LNCaP clone FGC (cell line): ENCODE measurements around the gene WNT3A.
A peak's percentile ranks its signal among the peaks of the same experiment; 100 is the strongest.
"Not testable (repeated sequence)": the region's sequence is repeated elsewhere in the genome, so short reads cannot be mapped to it uniquely, and the experiment has no call there.

ENCODE experiments used
- DNase-seq: peaks from one replicate; pipeline ENCODE4 v3.0.0-alpha.2; 2011; ENCODE audit warnings: low read depth
- H3K4me3 ChIP-seq: 2 replicates; pipeline ENCODE4 v1.5.1; 2011; ENCODE audit warnings: mild to moderate bottlenecking, low read depth, low read length, control low read depth
- CTCF ChIP-seq: IDR thresholded peaks from 2 replicates; pipeline ENCODE4 v1.5.1; 2012; ENCODE audit warnings: mild to moderate bottlenecking; ENCODE audit not compliant: control insufficient read depth, insufficient read depth; ENCODE audit errors: extremely low read depth

The WNT3A gene

GRCh38 chr1:227973724-227974288 is 33.0 kb upstream of the WNT3A start:
- DNase-seq, H3K4me3 ChIP-seq: not testable (repeated sequence)

DNA sequence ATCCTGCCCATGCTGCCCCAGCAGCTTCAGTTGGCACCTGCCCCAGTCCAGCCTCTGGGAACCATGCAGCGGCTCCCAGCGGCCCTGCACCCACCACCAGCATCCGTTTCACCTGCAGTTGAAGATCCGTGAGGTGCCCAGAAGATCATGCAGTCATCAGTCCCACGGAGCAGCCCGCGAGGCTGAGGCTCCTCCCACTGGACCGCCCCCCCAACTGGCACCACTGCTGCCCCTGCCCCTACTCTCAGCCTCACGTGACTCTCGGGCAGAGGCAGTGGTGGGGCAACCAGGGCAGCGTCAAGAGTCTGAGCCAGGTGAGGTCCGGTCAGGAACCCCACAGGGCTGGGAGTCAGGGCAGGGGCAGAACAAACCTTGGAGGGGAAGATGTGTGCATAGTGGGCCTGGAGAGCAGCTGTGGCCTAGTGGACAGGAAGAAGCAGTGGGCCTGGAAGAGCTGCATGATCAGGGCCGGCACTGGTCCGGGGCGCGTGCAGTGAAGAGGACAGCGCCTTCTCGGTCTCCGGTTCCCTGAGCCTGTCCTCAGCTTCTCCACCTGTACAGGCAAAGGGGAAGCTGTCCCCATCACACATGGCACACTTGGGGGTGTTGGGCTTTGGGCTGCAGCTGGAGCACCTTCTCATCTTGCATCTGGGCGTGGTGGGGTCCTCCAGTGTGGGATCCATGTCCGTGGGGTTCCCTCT is 31.1 kb upstream of the WNT3A start:
- DNase-seq, H3K4me3 ChIP-seq: not testable (repeated sequence)

DNA sequence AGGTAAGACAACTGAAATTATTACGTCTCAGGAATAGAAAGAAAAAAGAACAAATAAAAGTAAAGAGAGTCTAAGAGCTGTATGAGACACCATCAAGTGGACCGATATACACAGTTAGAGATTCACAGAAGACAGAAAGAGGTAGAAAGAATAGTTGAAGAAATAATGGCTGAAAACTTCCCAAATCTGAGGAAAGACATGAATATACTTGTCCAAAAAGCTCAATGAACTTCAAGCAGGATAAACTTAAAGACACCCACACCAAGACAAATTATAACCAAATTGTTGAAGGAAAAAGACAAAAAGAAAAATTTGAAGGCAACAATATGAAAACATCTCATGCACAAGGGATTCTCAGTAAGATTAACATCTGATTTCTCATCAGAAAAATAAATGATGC is 19.6 kb upstream of the WNT3A start:
- no peak overlapping the region for H3K4me3 ChIP-seq
- TF ChIP-seq CTCF, result no peak
- no peak for DNase-seq

DNA sequence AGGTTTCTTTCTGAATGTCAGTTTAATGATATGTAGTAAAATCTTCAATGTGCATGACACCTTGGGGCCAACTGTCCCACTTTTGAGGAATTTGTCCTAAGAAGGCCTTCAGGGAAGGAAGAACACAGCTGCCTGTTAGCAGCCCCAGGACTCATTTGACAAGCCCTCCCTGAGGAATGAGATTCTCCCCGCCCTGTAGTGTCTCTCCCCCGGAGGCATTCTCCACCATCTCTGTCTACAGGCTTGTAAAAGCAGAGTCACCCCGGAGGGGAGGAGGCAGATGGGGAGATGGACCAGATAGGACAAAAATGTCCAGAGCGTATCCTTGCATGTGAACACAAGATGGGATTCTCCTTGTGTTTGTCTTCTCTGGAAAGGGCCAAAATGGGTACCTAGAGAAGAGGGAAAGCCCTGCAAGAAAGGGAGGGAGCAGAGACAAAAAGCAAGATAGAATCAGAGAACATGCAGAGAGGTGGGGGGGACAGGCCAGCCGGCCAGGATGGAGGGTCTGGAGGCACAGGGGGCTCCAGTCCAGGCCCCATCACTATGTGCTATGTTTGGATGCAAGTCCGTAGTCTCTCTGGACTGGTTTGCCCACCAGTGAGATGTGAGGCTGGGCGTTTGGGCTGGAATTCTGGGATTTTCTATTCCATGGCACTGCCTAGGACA is 12.0 kb upstream of the WNT3A start:
- no peak overlapping the region for H3K4me3 ChIP-seq
- DNase-seq, result no peak
- TF ChIP-seq CTCF, result no peak

GRCh38 chr1:227996187-227996950 is 10.4 kb upstream of the WNT3A start:
- TF ChIP-seq CTCF, result no peak
- peak; percentile 68 for DNase-seq
- no peak overlapping the region for H3K4me3 ChIP-seq

- no peak overlapping the region for H3K4me3 ChIP-seq
- no peak for DNase-seq
- TF ChIP-seq CTCF, result no peak
These were observed 8.3 kb upstream of the WNT3A start for GRCh38 chr1:227998374-227999055.

GRCh38 chr1:227999056-227999930 is 7.5 kb upstream of the WNT3A start:
- H3K4me3 ChIP-seq, result no peak overlapping the region
- peak; percentile 52 for DNase-seq
- TF ChIP-seq CTCF, result peak; percentile 93
